Mesenchymal stem cell (in vitro differentiated cells and primary cell): ENCODE measurements around the gene MRNIP.

ENCODE experiments used
- DNase-seq: peaks from one replicate; pipeline ENCODE4 v3.0.0-alpha.2; 2013
- H2AFZ ChIP-seq: one replicate; pipeline ENCODE4 v1.6.1; 2013; ENCODE audit warnings: low read depth, mild to moderate bottlenecking, control low read depth, inconsistent platforms, low read length, moderate library complexity
- H2AK5ac ChIP-seq: 2 replicates; pipeline ENCODE4 v1.6.1; 2013; ENCODE audit warnings: low read length, moderate library complexity, mild to moderate bottlenecking, inconsistent platforms; ENCODE audit not compliant: severe bottlenecking
- H2BK120ac ChIP-seq: one replicate; pipeline ENCODE4 v1.6.1; 2013; ENCODE audit warnings: low read depth, mild to moderate bottlenecking, inconsistent platforms, low read length, moderate library complexity
- H2BK12ac ChIP-seq, 2 experiments: one replicate each; pipeline ENCODE4 v1.6.1; 2013; ENCODE audit warnings: inconsistent platforms in 2 of 2, low read length in 2 of 2, mild to moderate bottlenecking in 2 of 2, moderate library complexity in 2 of 2, control low read depth in 1 of 2
- H2BK15ac ChIP-seq: one replicate; pipeline ENCODE4 v1.6.1; 2013; ENCODE audit warnings: mild to moderate bottlenecking, low read depth, inconsistent platforms; ENCODE audit not compliant: poor library complexity, severe bottlenecking
- H2BK5ac ChIP-seq: 2 replicates; pipeline ENCODE4 v1.6.1; 2013; ENCODE audit warnings: low read depth, mild to moderate bottlenecking, low read length, control low read depth, inconsistent platforms; ENCODE audit not compliant: poor library complexity, severe bottlenecking
- H3K14ac ChIP-seq, 2 experiments: one replicate each; pipeline ENCODE4 v1.6.1; 2013; ENCODE audit warnings: inconsistent platforms in 2 of 2, low read length in 2 of 2, control low read depth in 1 of 2, mild to moderate bottlenecking in 1 of 2, moderate library complexity in 1 of 2
- H3K18ac ChIP-seq, 2 experiments: one replicate each; pipeline ENCODE4 v1.6.1; 2013; ENCODE audit warnings: inconsistent platforms in 2 of 2, low read length in 2 of 2, control low read depth in 1 of 2, low read depth in 1 of 2, mild to moderate bottlenecking in 1 of 2
- H3K23ac ChIP-seq, 2 experiments: one replicate each; pipeline ENCODE4 v1.6.1; 2013; ENCODE audit warnings: inconsistent platforms in 2 of 2, low read length in 2 of 2, mild to moderate bottlenecking in 2 of 2, moderate library complexity in 2 of 2, control low read depth in 1 of 2
- H3K27ac ChIP-seq: 2 replicates; pipeline ENCODE4 v1.5.1; 2013; ENCODE audit warnings: mild to moderate bottlenecking, moderate library complexity, low read length, control low read depth, inconsistent platforms; ENCODE audit not compliant: poor library complexity, severe bottlenecking
- H3K27me3 ChIP-seq, 2 experiments: 2 replicates each; pipeline versions ENCODE4 v1.6.1 to v1.7.0; 2013; ENCODE audit warnings: low read length in 2 of 2, mild to moderate bottlenecking in 2 of 2, moderate library complexity in 2 of 2, control low read depth in 1 of 2, inconsistent platforms in 1 of 2; ENCODE audit not compliant: control insufficient read depth in 1 of 2, insufficient read depth in 1 of 2
- H3K36me3 ChIP-seq, 2 experiments: 2 replicates each; pipeline versions ENCODE4 v1.6.1 to v1.7.0; 2013; ENCODE audit warnings: low read length in 2 of 2, control low read depth in 1 of 2, inconsistent platforms in 1 of 2, low read depth in 1 of 2, mild to moderate bottlenecking in 1 of 2; ENCODE audit not compliant: insufficient read depth in 2 of 2, control insufficient read depth in 1 of 2
- H3K4ac ChIP-seq, 2 experiments: one replicate each; pipeline ENCODE4 v1.6.1; 2013; ENCODE audit warnings: inconsistent platforms in 2 of 2, low read length in 2 of 2, mild to moderate bottlenecking in 2 of 2, moderate library complexity in 2 of 2, control low read depth in 1 of 2, low read depth in 1 of 2
- H3K4me1 ChIP-seq: 2 replicates; pipeline ENCODE4 v1.6.1; 2013; ENCODE audit warnings: low read depth, low read length, control low read depth; ENCODE audit not compliant: control insufficient read depth, insufficient read depth
- H3K4me2 ChIP-seq: 2 replicates; pipeline ENCODE4 v1.6.1; 2013; ENCODE audit warnings: low read length, mild to moderate bottlenecking, inconsistent platforms; ENCODE audit not compliant: poor library complexity, severe bottlenecking
- H3K4me3 ChIP-seq, 2 experiments: 2 replicates each; pipeline versions ENCODE4 v1.5.1 to v1.7.0; 2013; ENCODE audit warnings: low read length in 2 of 2, mild to moderate bottlenecking in 2 of 2, control low read depth in 1 of 2, low read depth in 1 of 2; ENCODE audit not compliant: insufficient read depth in 1 of 2
- H3K79me1 ChIP-seq: replicated peaks from 2 replicates; pipeline ENCODE4 v1.6.1; 2013; ENCODE audit warnings: mild to moderate bottlenecking, control low read depth, low read length, inconsistent platforms; ENCODE audit not compliant: poor library complexity, severe bottlenecking
- H3K9ac ChIP-seq: 2 replicates; pipeline ENCODE4 v1.7.0; 2013; ENCODE audit warnings: mild to moderate bottlenecking, low read length, moderate library complexity
- H3K9me3 ChIP-seq: 2 replicates; pipeline ENCODE4 v1.7.0; 2013; ENCODE audit warnings: mild to moderate bottlenecking, low read length; ENCODE audit not compliant: control insufficient read depth
- H4K8ac ChIP-seq: one replicate; pipeline ENCODE4 v1.6.1; 2013; ENCODE audit warnings: inconsistent platforms, mild to moderate bottlenecking, low read length, moderate library complexity
- H4K91ac ChIP-seq: one replicate; pipeline ENCODE4 v1.6.1; 2013; ENCODE audit warnings: mild to moderate bottlenecking, low read length, inconsistent platforms
- WGBS: methylation state at CpG from one replicate; pipeline ENCODE4 v1.1.7; 2013; ENCODE audit warnings: mixed read lengths; 5-methylcytosine and 5-hydroxymethylcytosine counted together

Gene MRNIP

GRCh38 chr5:179805529-179806249 lies 52.9 kb downstream of the MRNIP start:
- Histone ChIP-seq H3K23ac (no peak overlapping the region), H2BK5ac (peak overlapping the region; percentile 84), H3K4ac (peak overlapping the region; percentile 77 to 96), H3K18ac (peak overlapping the region; percentile 92 to 98), H2BK120ac (peak overlapping the region; percentile 99), H4K8ac (peak overlapping the region; percentile 57), H3K9ac (peak overlapping the region; percentile 87), H3K4me2 (peak overlapping the region; percentile 93), H3K9me3 (no peaks in the 10 kb centered on the region), H2BK15ac (peak overlapping the region; percentile 86), H2AFZ (no peak overlapping the region), H3K36me3 (peaks cover 11 to 37% of the 10 kb centered on the region in 2 experiments), H3K14ac (peak overlapping the region; percentile 92 to 97), H3K4me3 (peak overlapping the region; percentile 84 to 98), H3K79me1 (peaks cover 11% of the 10 kb centered on the region), H2BK12ac (peak overlapping the region; percentile 55 to 85), H3K4me1 (peaks cover 45% of the 10 kb centered on the region), H3K27me3 (no peaks in the 10 kb centered on the region), H2AK5ac (no peak overlapping the region), H4K91ac (peak overlapping the region; percentile 76), H3K27ac (peak overlapping the region; percentile 13)
- DNase-seq, result peak; percentile 42
- 8% methylated on average over 43 of the region's 65 CpGs for WGBS

- H3K9ac ChIP-seq, result peak overlapping the region; percentile 87
- peak overlapping the region; percentile 92 to 98 for H3K18ac ChIP-seq
- H2AK5ac ChIP-seq, result no peak overlapping the region
- DNase-seq, result no peak
- H3K14ac ChIP-seq, result no peak overlapping the region
- H3K79me1 ChIP-seq, result peaks cover 16% of the 10 kb centered on the region
- H4K91ac ChIP-seq, result peak overlapping the region; percentile 30
- H2BK12ac ChIP-seq, result peak overlapping the region; percentile 17 to 55
- no peak overlapping the region for H2AFZ ChIP-seq
- H2BK15ac ChIP-seq, result no peak overlapping the region
- H2BK5ac ChIP-seq, result no peak overlapping the region
- peak overlapping the region; percentile 13 for H3K27ac ChIP-seq
- H3K4me2 ChIP-seq, result peak overlapping the region; percentile 93
- H3K4me3 ChIP-seq, result peak overlapping the region; percentile 84 to 98
- H3K9me3 ChIP-seq, result no peaks in the 10 kb centered on the region
- H3K23ac ChIP-seq, result peak overlapping the region; percentile 2 to 60
- H3K4ac ChIP-seq, result peak overlapping the region in 1 of 2 experiments; percentile 54
- no peak overlapping the region for H2BK120ac ChIP-seq
- H3K27me3 ChIP-seq, result no peaks in the 10 kb centered on the region
- WGBS, result 69% methylated on average over 9 of the region's 9 CpGs
- peak overlapping the region; percentile 55 for H4K8ac ChIP-seq
- peaks cover 45% of the 10 kb centered on the region for H3K4me1 ChIP-seq
- peaks cover 16 to 43% of the 10 kb centered on the region in 2 experiments for H3K36me3 ChIP-seq
Measured at GRCh38 chr5:179805070-179805528, 53.5 kb downstream of the MRNIP start.

- Histone ChIP-seq H3K27ac (no peak overlapping the region), H3K27me3 (no peaks in the 10 kb centered on the region), H4K8ac (no peak overlapping the region), H3K18ac (no peak overlapping the region), H3K4me3 (peak overlapping the region in 1 of 2 experiments; percentile 84), H3K9me3 (no peaks in the 10 kb centered on the region), H3K79me1 (peaks cover 21% of the 10 kb centered on the region), H3K36me3 (peaks cover 22 to 49% of the 10 kb centered on the region in 2 experiments), H2BK120ac (no peak overlapping the region), H3K4ac (no peak overlapping the region), H2BK15ac (no peak overlapping the region), H2BK5ac (no peak overlapping the region), H4K91ac (no peak overlapping the region), H3K9ac (peak overlapping the region; percentile 87), H3K4me2 (peak overlapping the region; percentile 93), H2AFZ (no peak overlapping the region), H3K23ac (no peak overlapping the region), H3K4me1 (peaks cover 45% of the 10 kb centered on the region), H3K14ac (no peak overlapping the region), H2AK5ac (no peak overlapping the region), H2BK12ac (no peak overlapping the region)
- 95% methylated on average over 8 of the region's 8 CpGs for WGBS
- no peak for DNase-seq
Measured at GRCh38 chr5:179804555-179804947, 54.1 kb downstream of the MRNIP start.
